Naive thymus-derived CD8-positive, alpha-beta T cell (primary cell): Measurements from ENCODE around the gene ENTPD5. TPM values are rescaled to one million over a fixed set of nuclear protein-coding genes. Genes with fewer than 3 reads are reported as not detected.

ENCODE experiments used
- ATAC-seq, 2 donors: fragments of 150-1000 bp; cut with Tn5 transposase in 1 of 2; sonication (Bioruptor Pico), chemical (Tn5 transposase) in 1 of 2; 1 replicate in 1 of 2; 2 replicates in 1 of 2; pipeline ENCODE4 v1.10.0; 2021; ENCODE audit warnings: mild to moderate bottlenecking in 2 of 2, moderate library complexity in 2 of 2
- POLR2A ChIA-PET: fragments of 350-600 bp; sonication (Branson Sonifier 250); formaldehyde crosslinking; loops from one replicate; lab custom pipeline; 2021; ENCODE audit warnings: antibody characterized with exemption; lab: Charles Lee
- DNase-seq, 10 donors: peaks; one replicate each; pipeline versions ENCODE4 v3.0.0 to v3.0.0-alpha.2; 2020 to 2022
- H3K27ac Mint-ChIP-seq, 10 donors: one replicate each; pipeline ENCODE4 v1.8.0; 2020 to 2022; ENCODE audit warnings: mild to moderate bottlenecking in 10 of 10, mixed read lengths in 10 of 10, moderate library complexity in 4 of 10, inconsistent platforms in 1 of 10
- H3K27me3 Mint-ChIP-seq, 5 donors: one replicate each; pipeline ENCODE4 v1.8.0; 2021 to 2022; ENCODE audit warnings: mixed read lengths in 5 of 5
- H3K36me3 Mint-ChIP-seq, 3 donors: one replicate each; pipeline ENCODE4 v1.8.0; 2020 to 2022; ENCODE audit warnings: mixed read lengths in 3 of 3, mild to moderate bottlenecking in 2 of 3, inconsistent platforms in 1 of 3
- H3K4me1 Mint-ChIP-seq, 4 donors: one replicate each; pipeline ENCODE4 v1.8.0; 2021 to 2022; ENCODE audit warnings: mixed read lengths in 4 of 4
- H3K4me3 Mint-ChIP-seq, 10 donors: one replicate each; pipeline ENCODE4 v1.8.0; 2020 to 2022; ENCODE audit warnings: mild to moderate bottlenecking in 10 of 10, mixed read lengths in 10 of 10, moderate library complexity in 6 of 10, inconsistent platforms in 1 of 10
- H3K9me3 Mint-ChIP-seq, 9 donors: one replicate each; pipeline ENCODE4 v1.8.0; 2020 to 2022; ENCODE audit warnings: mixed read lengths in 9 of 9, mild to moderate bottlenecking in 3 of 9, inconsistent platforms in 1 of 9, moderate library complexity in 1 of 9
- polyA plus RNA-seq, 3 donors: library from polyadenylated mRNA; unstranded; fragments of 300-500 nt; fragmentation: Illumina TruSeq; gene quantifications; one replicate each; pipeline ENCODE4 v1.2.3, GENCODE V29; 2021
- total RNA-seq, 8 experiments: library from RNA in 2 of 8; stranded (reverse) in 2 of 8; gene quantifications; one replicate each; pipeline ENCODE4 v1.2.3 and lab custom pipeline; 2021 to 2026

Gene ENTPD5
- total and polyA plus RNA-seq, 5 experiments from 2014 or later: 5.1 to 18.6 (median 5.8) TPM

DNA sequence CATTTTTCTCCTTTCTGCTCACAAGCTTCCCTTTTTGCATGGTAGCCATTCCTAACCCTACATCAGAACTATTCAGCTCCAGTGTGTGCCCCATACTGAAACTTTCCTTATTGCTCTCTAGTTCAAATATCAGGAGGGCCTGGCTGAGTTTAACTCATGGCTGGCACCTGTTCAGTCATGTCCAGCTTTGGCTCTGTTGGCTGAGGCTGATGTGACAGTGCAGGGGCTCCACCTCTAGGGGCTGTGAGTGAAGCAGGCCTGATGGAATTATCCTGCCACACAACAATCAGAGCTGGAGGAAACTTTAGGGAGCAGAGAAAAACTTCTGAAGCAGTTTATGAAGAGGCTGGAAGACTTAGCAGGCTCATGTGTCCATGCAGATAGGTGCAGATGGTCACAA lies 60.5 kb downstream of the ENTPD5 start:
- peaks cover 0 to 90% (median 2%) of the 10 kb centered on the region in 3 donors for H3K36me3 Mint-ChIP-seq
- POLR2A ChIA-PET: interaction anchor here (0.7 kb wide), 1 partner anchor 8 kb away, joined by 5 read pairs; the partner anchor contains the start of genes COQ6 and FAM161B
- peaks cover 0 to 2% (median 0%) of the 10 kb centered on the region in 4 donors for H3K4me1 Mint-ChIP-seq
- DNase-seq (no peak), ATAC-seq (no peak)
- H3K27ac Mint-ChIP-seq: peak overlapping the region in 3 of 10 donors; percentile 15 to 67 (median 38)
- H3K4me3 Mint-ChIP-seq: no peak overlapping the region
- H3K27me3 Mint-ChIP-seq: no peaks in the 10 kb centered on the region
- H3K9me3 Mint-ChIP-seq: no peaks in the 10 kb centered on the region

- POLR2A ChIA-PET: no interaction called here
- Mint-ChIP-seq H3K27me3 (no peaks in the 10 kb centered on the region), H3K27ac (peak overlapping the region in 1 of 10 donors; percentile 15), H3K36me3 (peaks cover 0 to 76% (median 2%) of the 10 kb centered on the region in 3 donors), H3K4me3 (no peak overlapping the region), H3K9me3 (no peaks in the 10 kb centered on the region), H3K4me1 (peaks cover 0 to 16% (median 9%) of the 10 kb centered on the region in 4 donors)
- ATAC-seq (no peak), DNase-seq (no peak)
Observed at GRCh38 chr14:73955674-73956073, 63.4 kb downstream of the ENTPD5 start.

DNA sequence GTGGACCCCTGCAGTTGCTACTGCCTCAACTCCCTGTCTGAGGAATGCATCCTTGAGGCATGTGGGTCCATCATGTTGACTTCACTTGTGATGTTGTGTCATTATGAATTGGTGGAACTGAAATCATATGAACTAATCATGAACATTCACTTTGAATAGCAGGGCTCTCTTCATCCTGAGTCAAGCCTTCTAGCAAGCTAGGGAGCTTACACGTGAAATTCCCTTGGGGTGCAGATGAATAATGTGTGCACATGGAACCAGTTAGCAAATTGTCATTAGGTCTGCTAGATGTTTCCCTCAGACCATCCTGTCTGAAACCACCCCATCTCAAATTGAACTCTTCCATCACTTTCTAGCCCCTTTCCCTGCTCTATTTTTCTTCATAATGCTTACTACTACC lies 65.4 kb downstream of the ENTPD5 start:
- Mint-ChIP-seq H3K4me1 (peaks cover 3 to 26% (median 17%) of the 10 kb centered on the region in 4 donors), H3K27me3 (no peaks in the 10 kb centered on the region), H3K36me3 (peaks cover 0 to 56% (median 2%) of the 10 kb centered on the region in 3 donors), H3K27ac (peak overlapping the region in 4 of 10 donors; percentile 1 to 51 (median 30)), H3K9me3 (no peaks in the 10 kb centered on the region), H3K4me3 (peak overlapping the region in 1 of 10 donors; percentile 19)
- DNase-seq: no peak
- POLR2A ChIA-PET: no interaction called here
- ATAC-seq: no peak

DNA sequence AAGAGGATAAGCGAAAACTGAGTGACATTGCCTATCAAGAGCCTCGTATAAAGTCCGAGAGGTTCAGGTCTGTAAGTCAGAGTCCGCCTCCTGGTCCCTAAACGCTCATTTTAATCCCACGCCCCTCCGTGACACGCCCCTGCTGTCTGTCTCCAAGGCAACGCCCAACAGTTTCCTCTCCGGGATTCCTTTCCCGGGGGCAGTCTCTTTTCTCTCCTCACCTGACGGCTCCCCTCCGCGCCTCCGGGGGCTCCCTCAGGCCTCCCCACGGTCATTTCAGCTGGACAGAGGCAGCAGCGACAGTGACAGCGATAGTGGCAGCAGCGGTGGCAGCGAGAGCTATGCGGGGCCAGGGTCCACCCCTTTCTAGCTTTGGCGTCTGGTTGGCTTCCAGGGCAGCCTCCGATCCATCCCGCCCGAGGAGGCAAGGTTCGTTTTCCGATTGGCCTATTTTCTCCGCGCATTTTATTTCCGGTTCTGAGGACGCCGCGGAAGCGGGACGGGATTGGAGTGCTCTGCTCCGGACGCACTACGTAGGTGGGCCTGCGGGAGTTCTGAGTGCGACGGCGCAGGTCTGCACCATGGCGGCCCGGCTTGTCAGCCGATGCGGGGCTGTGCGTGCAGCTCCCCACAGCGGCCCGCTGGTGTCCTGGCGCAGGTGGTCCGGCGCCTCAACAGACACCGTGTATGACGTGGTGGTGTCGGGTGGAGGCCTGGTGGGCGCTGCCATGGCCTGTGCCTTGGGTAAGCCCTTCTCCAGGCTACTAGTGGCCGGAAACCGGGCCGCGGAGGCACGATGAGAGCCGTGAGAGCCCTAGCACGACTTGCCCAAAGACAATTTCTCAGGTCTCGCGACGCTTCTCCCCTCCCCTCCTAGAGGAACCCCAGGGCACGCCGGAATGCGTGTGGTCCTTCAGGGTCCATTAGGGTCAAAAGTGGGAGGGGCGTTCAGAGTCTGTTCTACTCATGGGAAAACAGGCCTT lies 69.0 kb downstream of the ENTPD5 start, which contains the start of the genes COQ6 and FAM161B:
COQ6 (plus strand) TSS at position 551 of the 983 bp plus-strand sequence; CDS start at position 582, 31 bp downstream.
FAM161B (minus strand) TSS at position 343 of the 983 bp plus-strand sequence; CDS start at position 275, 68 bp downstream.
- Mint-ChIP-seq H3K36me3 (peaks cover 0 to 27% (median 3%) of the 10 kb centered on the region in 3 donors), H3K9me3 (no peaks in the 10 kb centered on the region), H3K27ac (peak within 1 kb of the TSS; percentile 91 to 99 (median 97)), H3K27me3 (no peaks in the 10 kb centered on the region), H3K4me3 (peak within 1 kb of the TSS; percentile 92 to 100 (median 98)), H3K4me1 (peaks cover 5 to 27% (median 18%) of the 10 kb centered on the region in 4 donors)
- POLR2A ChIA-PET: interaction anchor here (0.8 to 1.7 kb wide), 7 partner anchors 9 to 459 kb away, joined by 3 to 5 read pairs (median 3); partner anchors contain the start of genes BBOF1, ENTPD5, RIOX1 and ZNF410
- peak; percentile 91 to 92 for ATAC-seq
- peak; percentile 82 to 96 (median 94) for DNase-seq

- H3K27ac Mint-ChIP-seq: no peak overlapping the region
- no peaks in the 10 kb centered on the region for H3K9me3 Mint-ChIP-seq
- POLR2A ChIA-PET: no interaction called here
- no peaks in the 10 kb centered on the region for H3K27me3 Mint-ChIP-seq
- no peak overlapping the region for H3K4me3 Mint-ChIP-seq
- H3K4me1 Mint-ChIP-seq: peaks cover 6 to 11% (median 8%) of the 10 kb centered on the region in 4 donors
- H3K36me3 Mint-ChIP-seq: peaks cover 0 to 32% (median 11%) of the 10 kb centered on the region in 3 donors
- DNase-seq (no peak), ATAC-seq (no peak)
Observed at GRCh38 chr14:73945159-73945670, 73.9 kb downstream of the ENTPD5 start.

DNA sequence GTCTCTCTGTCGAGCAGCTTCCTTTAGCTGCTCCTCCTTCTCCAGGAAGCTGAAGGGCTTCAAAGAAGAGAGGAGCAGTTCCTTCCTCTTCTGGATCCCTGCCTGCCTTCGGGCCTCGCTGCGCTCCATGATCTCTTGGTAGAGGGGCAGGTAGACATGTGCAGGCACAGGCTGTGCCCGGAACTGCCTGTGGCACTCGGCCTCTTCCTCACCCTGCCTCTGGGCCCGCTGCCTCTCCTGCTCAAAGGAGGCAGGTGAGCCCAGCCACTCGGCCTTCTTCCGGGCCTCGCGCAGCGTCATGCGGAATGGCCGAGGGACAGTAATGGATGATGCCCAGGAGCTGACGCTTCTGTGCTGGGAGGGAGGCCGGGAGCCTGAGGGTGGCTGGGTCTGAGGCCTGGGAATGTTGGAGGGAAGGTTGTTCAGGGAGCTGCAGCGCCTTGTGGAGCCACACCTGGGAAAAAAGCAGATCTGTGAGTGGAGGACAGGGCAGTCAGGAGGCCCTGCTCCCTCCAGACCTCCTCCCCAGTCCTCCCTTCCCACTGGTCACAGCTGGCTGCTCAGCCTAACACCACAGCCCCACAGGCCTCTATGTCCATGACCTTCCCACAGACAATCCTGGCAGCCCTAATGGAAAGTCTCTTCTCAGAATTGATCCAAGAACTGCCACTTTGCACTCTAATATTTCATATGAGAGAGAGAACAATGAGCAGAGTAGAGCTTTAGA lies 74.5 kb downstream of the ENTPD5 start:
- POLR2A ChIA-PET: no interaction called here
- H3K4me3 Mint-ChIP-seq: no peak overlapping the region
- peaks cover under 1 to 8% (median 2%) of the 10 kb centered on the region in 4 donors for H3K4me1 Mint-ChIP-seq
- no peak overlapping the region for H3K27ac Mint-ChIP-seq
- ATAC-seq (no peak), DNase-seq (no peak)
- H3K27me3 Mint-ChIP-seq: no peaks in the 10 kb centered on the region
- H3K9me3 Mint-ChIP-seq: no peaks in the 10 kb centered on the region
- H3K36me3 Mint-ChIP-seq: peaks cover 0 to 32% (median 11%) of the 10 kb centered on the region in 3 donors

- POLR2A ChIA-PET: no interaction called here
- H3K27ac Mint-ChIP-seq: peak overlapping the region in 2 of 10 donors; percentile 41 to 64
- peaks cover 0 to 8% (median under 1%) of the 10 kb centered on the region in 4 donors for H3K4me1 Mint-ChIP-seq
- ATAC-seq: no peak
- H3K36me3 Mint-ChIP-seq: peaks cover 0 to 34% (median 11%) of the 10 kb centered on the region in 3 donors
- H3K9me3 Mint-ChIP-seq: no peaks in the 10 kb centered on the region
- no peak overlapping the region for H3K4me3 Mint-ChIP-seq
- no peaks in the 10 kb centered on the region for H3K27me3 Mint-ChIP-seq
- DNase-seq: no peak
Observed at GRCh38 chr14:73943083-73943482, 76.0 kb downstream of the ENTPD5 start.

DNA sequence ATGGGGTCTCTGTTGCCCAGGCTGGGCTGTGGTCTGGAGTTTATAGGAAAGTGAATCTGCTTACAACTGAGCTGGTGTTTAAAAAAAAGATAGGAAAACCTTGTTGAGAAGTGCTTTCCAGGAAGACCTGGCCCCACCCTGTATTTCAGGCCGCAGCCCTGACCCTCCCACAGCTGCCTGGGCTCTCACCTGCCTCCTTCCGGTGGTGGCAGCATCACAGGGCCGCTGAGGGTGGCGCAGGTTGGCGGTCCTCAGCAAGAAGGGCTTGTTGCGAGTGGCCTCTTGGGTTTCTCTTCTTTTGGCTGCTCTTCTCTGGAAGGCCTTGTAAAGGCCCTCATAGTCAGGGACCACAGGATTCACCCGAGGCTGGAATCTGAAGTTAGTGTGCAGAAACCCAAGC lies 76.9 kb downstream of the ENTPD5 start:
- no peak for DNase-seq
- H3K27me3 Mint-ChIP-seq: no peaks in the 10 kb centered on the region
- H3K9me3 Mint-ChIP-seq: no peaks in the 10 kb centered on the region
- peaks cover 0 to 6% (median 0%) of the 10 kb centered on the region in 4 donors for H3K4me1 Mint-ChIP-seq
- peaks cover 0 to 39% (median 11%) of the 10 kb centered on the region in 3 donors for H3K36me3 Mint-ChIP-seq
- H3K4me3 Mint-ChIP-seq: no peak overlapping the region
- POLR2A ChIA-PET: no interaction called here
- H3K27ac Mint-ChIP-seq: no peak overlapping the region
- ATAC-seq: no peak

DNA sequence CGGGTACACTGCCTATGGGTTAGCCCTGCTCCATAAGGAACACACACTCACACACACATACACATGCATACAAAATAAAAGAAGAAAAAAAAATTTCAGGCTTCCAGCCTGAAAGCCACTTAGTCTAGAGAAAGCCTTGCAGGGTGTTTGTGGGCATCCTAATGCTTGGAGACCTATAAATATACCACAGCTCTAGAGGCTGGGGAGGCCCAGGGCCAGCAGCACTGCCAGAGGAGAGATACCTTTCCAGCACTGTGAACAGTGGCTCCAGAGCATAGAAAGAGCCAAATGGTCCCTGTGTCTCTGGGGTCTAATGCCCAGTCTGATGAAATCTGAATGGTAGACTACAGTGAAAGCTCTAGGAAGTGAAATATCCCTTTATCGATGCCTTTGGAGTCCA lies 82.1 kb downstream of the ENTPD5 start:
- H3K4me3 Mint-ChIP-seq: no peak overlapping the region
- POLR2A ChIA-PET: no interaction called here
- peaks cover 0 to 57% (median 0%) of the 10 kb centered on the region in 3 donors for H3K36me3 Mint-ChIP-seq
- ATAC-seq (no peak), DNase-seq (no peak)
- H3K27ac Mint-ChIP-seq: peak overlapping the region in 4 of 10 donors; percentile 0 to 46 (median 7)
- no peaks in the 10 kb centered on the region for H3K27me3 Mint-ChIP-seq
- H3K9me3 Mint-ChIP-seq: no peaks in the 10 kb centered on the region
- no peaks in the 10 kb centered on the region for H3K4me1 Mint-ChIP-seq

GRCh38 chr14:73936548-73936947 lies 82.5 kb downstream of the ENTPD5 start:
- Mint-ChIP-seq H3K9me3 (no peaks in the 10 kb centered on the region), H3K36me3 (peaks cover 0 to 59% (median 0%) of the 10 kb centered on the region in 3 donors), H3K27ac (peak overlapping the region in 6 of 10 donors; percentile 0 to 46 (median 9)), H3K27me3 (no peaks in the 10 kb centered on the region), H3K4me1 (peaks cover under 1 to 2% (median 1%) of the 10 kb centered on the region in 4 donors), H3K4me3 (no peak overlapping the region)
- ATAC-seq: no peak
- POLR2A ChIA-PET: no interaction called here
- DNase-seq: no peak

GRCh38 chr14:73935666-73936065 lies 83.4 kb downstream of the ENTPD5 start:
- H3K4me3 Mint-ChIP-seq: no peak overlapping the region
- POLR2A ChIA-PET: interaction anchor here (0.6 kb wide), 1 partner anchor 16 kb away, joined by 4 read pairs; no protein-coding TSS in a partner anchor
- no peaks in the 10 kb centered on the region for H3K9me3 Mint-ChIP-seq
- no peak for ATAC-seq
- peaks cover 0 to 66% (median 4%) of the 10 kb centered on the region in 3 donors for H3K36me3 Mint-ChIP-seq
- DNase-seq: no peak
- H3K27me3 Mint-ChIP-seq: no peaks in the 10 kb centered on the region
- H3K4me1 Mint-ChIP-seq: peaks cover 3 to 10% (median 8%) of the 10 kb centered on the region in 4 donors
- H3K27ac Mint-ChIP-seq: peak overlapping the region in 6 of 10 donors; percentile 0 to 71 (median 36)

GRCh38 chr14:73924337-73924736 lies 94.8 kb downstream of the ENTPD5 start:
- Mint-ChIP-seq H3K27ac (peak overlapping the region in 5 of 10 donors; percentile 4 to 74 (median 44)), H3K36me3 (peaks cover 0 to 95% (median 36%) of the 10 kb centered on the region in 3 donors), H3K4me3 (no peak overlapping the region), H3K4me1 (peaks cover 0 to 5% (median 0%) of the 10 kb centered on the region in 4 donors), H3K9me3 (no peaks in the 10 kb centered on the region), H3K27me3 (no peaks in the 10 kb centered on the region)
- POLR2A ChIA-PET: no interaction called here
- ATAC-seq (no peak), DNase-seq (no peak)
